OCI-LY7 (cell line): ENCODE results near the gene DNAH3. TPM values are rescaled to one million over a fixed set of nuclear protein-coding genes. Genes with fewer than 3 reads are reported as not detected.

Experiments used
- BruUV-seq: library from RNA; stranded (reverse); fragments of 400-500 nt; replicated peaks from 2 replicates; lab custom pipeline; 2021; lab: Mats Ljungman, UMichigan
- CTCF ChIA-PET: fragments of 300-600 bp; sonication (Branson Sonifier 250); formaldehyde crosslinking; loops from one replicate; lab custom pipeline; 2022; ENCODE audit warnings: antibody characterized with exemption; ENCODE audit not compliant: unreplicated experiment; lab: Charles Lee
- POLR2A ChIA-PET: fragments of 300-600 bp; sonication (Branson Sonifier 250); formaldehyde crosslinking; loops from one replicate; lab custom pipeline; 2022; ENCODE audit warnings: antibody characterized with exemption; lab: Charles Lee
- DNase-seq: peaks from one replicate; pipeline ENCODE4 v3.0.0-alpha.2; 2015; ENCODE audit warnings: low spot score
- H2AFZ ChIP-seq: fragments of 200-600 bp; sonication (generic), shearing (Covaris generic); 2 replicates; pipeline ENCODE4 v1.6.1; 2014; ENCODE audit warnings: mild to moderate bottlenecking, antibody characterized with exemption, low read length, moderate library complexity
- H3K27ac ChIP-seq: fragments of 200-600 bp; sonication (generic); 2 replicates; pipeline ENCODE4 v1.5.1; 2014; ENCODE audit warnings: mixed run types, low read depth, mild to moderate bottlenecking, moderate library complexity, low read length, inconsistent platforms; ENCODE audit not compliant: poor library complexity, severe bottlenecking
- H3K36me3 ChIP-seq: fragments of 200-600 bp; sonication (generic); 2 replicates; pipeline ENCODE4 v1.6.1; 2014; ENCODE audit warnings: mild to moderate bottlenecking, antibody characterized with exemption, low read length, moderate library complexity, mixed read lengths; ENCODE audit not compliant: insufficient read depth
- H3K4me1 ChIP-seq: fragments of 200-600 bp; sonication (generic); 2 replicates; pipeline ENCODE4 v1.5.1; 2014; ENCODE audit warnings: mild to moderate bottlenecking, low read length; ENCODE audit not compliant: insufficient read depth, poor library complexity, severe bottlenecking
- H3K4me2 ChIP-seq: fragments of 200-600 bp; sonication (generic); 2 replicates; pipeline ENCODE4 v1.6.1; 2014; ENCODE audit warnings: mild to moderate bottlenecking, low read length
- H3K4me3 ChIP-seq: fragments of 200-600 bp; sonication (generic); 2 replicates; pipeline ENCODE4 v1.5.1; 2014; ENCODE audit warnings: mild to moderate bottlenecking, low read depth, low read length; ENCODE audit not compliant: poor library complexity, severe bottlenecking
- H3K79me2 ChIP-seq: fragments of 200-600 bp; sonication (generic); 2 replicates; pipeline ENCODE4 v1.6.1; 2016; ENCODE audit warnings: low read depth, mild to moderate bottlenecking, low read length, moderate library complexity, mixed read lengths; ENCODE audit not compliant: insufficient read depth
- H3K9me2 ChIP-seq: fragments of 200-600 bp; sonication (generic); 2 replicates; pipeline ENCODE4 v1.6.1; 2016; ENCODE audit warnings: mild to moderate bottlenecking, low read length, mixed read lengths; ENCODE audit not compliant: insufficient read depth
- H3K9me3 ChIP-seq: fragments of 200-600 bp; sonication (generic); 2 replicates; pipeline ENCODE4 v1.6.1; 2014; ENCODE audit warnings: mild to moderate bottlenecking, mixed run types, low read length, mixed read lengths
- H4K20me1 ChIP-seq: fragments of 200-600 bp; sonication (generic); 2 replicates; pipeline ENCODE4 v1.6.1; 2014; ENCODE audit warnings: mild to moderate bottlenecking, antibody characterized with exemption, low read length, moderate library complexity, mixed read lengths; ENCODE audit not compliant: insufficient read depth
- CTCF ChIP-seq: fragments of 200-600 bp; sonication (generic); conservative IDR thresholded peaks from 2 replicates; pipeline ENCODE4 v1.5.1; 2014; ENCODE audit warnings: mild to moderate bottlenecking, antibody characterized with exemption, low read length, moderate library complexity, mixed read lengths
- EZH2phosphoT487 ChIP-seq: fragments of 200-600 bp; sonication (generic); IDR thresholded peaks from 2 replicates; pipeline ENCODE4 v1.6.1; 2018; ENCODE audit warnings: low read depth, borderline replicate concordance, mild to moderate bottlenecking, mixed run types, antibody characterized with exemption, low read length, moderate library complexity, mixed read lengths
- intact Hi-C: fragments of 100-400 bp; cut with micrococcal nuclease; formaldehyde crosslinking; loops from one replicate; pipeline ENCODE4 v1.10.0; 2022; ENCODE audit not compliant: unreplicated experiment
- total RNA-seq, 2 experiments: library from RNA; depleted of rRNA in 1 of 2; stranded (reverse); fragments of >200 nt in 1 of 2; shearing (Covaris generic) in 1 of 2; gene quantifications; 2 replicates each; pipeline ENCODE4 v1.2.3, GENCODE V29; 2014 to 2022

DNAH3 gene
- total RNA-seq, 2 experiments from 2014 or later = not detected

- Histone ChIP-seq H3K36me3 (no peaks in the 10 kb centered on the region), H4K20me1 (no peaks in the 10 kb centered on the region), H3K9me3 (no peaks in the 10 kb centered on the region), H3K9me2 (no peaks in the 10 kb centered on the region), H3K4me1 (no peaks in the 10 kb centered on the region), H2AFZ (no peak overlapping the region), H3K4me2 (no peak overlapping the region), H3K79me2 (no peaks in the 10 kb centered on the region), H3K4me3 (no peak overlapping the region), H3K27ac (no peak overlapping the region)
- ChIA-PET CTCF (no interaction called here), POLR2A (no interaction called here)
- no peak for DNase-seq
- BruUV-seq = no TSS peak
- intact Hi-C loops = no loop called here
- no peak for TF ChIP-seq CTCF
- no peak for TF ChIP-seq EZH2phosphoT487
Observed at GRCh38 chr16:21037736-21038135, 112.9 kb downstream of the DNAH3 start.

- no peaks in the 10 kb centered on the region for H3K4me1 ChIP-seq
- H3K36me3 ChIP-seq = no peaks in the 10 kb centered on the region
- no peaks in the 10 kb centered on the region for H3K9me3 ChIP-seq
- H4K20me1 ChIP-seq = no peaks in the 10 kb centered on the region
- no peak for DNase-seq
- no peak overlapping the region for H3K4me3 ChIP-seq
- no peak for TF ChIP-seq CTCF
- TF ChIP-seq EZH2phosphoT487 = no peak
- POLR2A ChIA-PET = no interaction called here
- H3K9me2 ChIP-seq = no peaks in the 10 kb centered on the region
- intact Hi-C loops = no loop called here
- no peaks in the 10 kb centered on the region for H3K79me2 ChIP-seq
- BruUV-seq = no TSS peak
- no peak overlapping the region for H3K4me2 ChIP-seq
- CTCF ChIA-PET = no interaction called here
- H3K27ac ChIP-seq = no peak overlapping the region
- H2AFZ ChIP-seq = no peak overlapping the region
Observed at GRCh38 chr16:21037168-21037567, 113.5 kb downstream of the DNAH3 start.

- H3K4me1 ChIP-seq = no peaks in the 10 kb centered on the region
- no TSS peak for BruUV-seq
- H3K9me3 ChIP-seq = no peaks in the 10 kb centered on the region
- no peak for DNase-seq
- ChIA-PET POLR2A (no interaction called here), CTCF (no interaction called here)
- H2AFZ ChIP-seq = no peak overlapping the region
- H3K27ac ChIP-seq = no peak overlapping the region
- no peak overlapping the region for H3K4me2 ChIP-seq
- H4K20me1 ChIP-seq = no peaks in the 10 kb centered on the region
- no peak for TF ChIP-seq CTCF
- H3K9me2 ChIP-seq = no peaks in the 10 kb centered on the region
- intact Hi-C loops = no loop called here
- no peaks in the 10 kb centered on the region for H3K36me3 ChIP-seq
- no peaks in the 10 kb centered on the region for H3K79me2 ChIP-seq
- no peak overlapping the region for H3K4me3 ChIP-seq
Observed at GRCh38 chr16:21036471-21036870, 114.2 kb downstream of the DNAH3 start.
